EH (cell line): ENCODE results near the gene GPRC5A.

ENCODE experiments used
- DNase-seq: peaks from one replicate; pipeline ENCODE4 v3.0.0-alpha.2; 2015; ENCODE audit warnings: low read depth

The GPRC5A gene

DNA sequence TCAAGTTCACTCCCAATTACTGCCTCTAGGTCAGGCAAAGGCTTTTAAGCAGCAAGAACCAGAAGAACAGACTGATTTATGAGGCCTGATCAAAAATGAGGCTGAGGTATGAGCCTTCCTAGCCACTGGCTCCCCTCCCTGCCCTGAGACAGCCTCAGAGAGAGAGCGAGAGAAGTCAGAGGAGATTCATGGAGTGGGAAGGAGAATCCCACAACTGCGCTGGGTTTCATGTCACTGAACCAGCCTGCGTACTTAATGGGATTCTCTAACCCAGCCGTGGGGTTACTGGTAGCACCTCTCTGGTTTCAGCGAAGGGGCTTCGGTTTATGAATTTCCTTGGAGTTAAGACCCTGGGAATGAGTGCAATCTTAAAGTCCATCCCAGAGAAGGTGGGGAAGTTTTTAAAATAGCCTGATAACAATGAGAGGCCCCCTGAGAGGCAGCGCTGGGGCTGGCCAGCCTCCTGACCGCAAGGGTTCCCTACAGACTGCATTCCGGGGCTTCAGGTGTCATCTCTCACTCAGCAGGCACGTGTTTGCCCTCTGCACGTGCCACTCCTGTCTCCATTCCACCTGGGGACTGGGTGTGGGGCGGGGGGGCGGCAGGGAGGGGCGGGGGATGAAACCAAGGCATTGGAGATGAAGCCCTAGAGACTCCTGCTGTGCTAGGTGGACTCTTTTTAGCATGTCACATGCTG lies 6.1 kb upstream of the GPRC5A start:
- DNase-seq: no peak

DNA sequence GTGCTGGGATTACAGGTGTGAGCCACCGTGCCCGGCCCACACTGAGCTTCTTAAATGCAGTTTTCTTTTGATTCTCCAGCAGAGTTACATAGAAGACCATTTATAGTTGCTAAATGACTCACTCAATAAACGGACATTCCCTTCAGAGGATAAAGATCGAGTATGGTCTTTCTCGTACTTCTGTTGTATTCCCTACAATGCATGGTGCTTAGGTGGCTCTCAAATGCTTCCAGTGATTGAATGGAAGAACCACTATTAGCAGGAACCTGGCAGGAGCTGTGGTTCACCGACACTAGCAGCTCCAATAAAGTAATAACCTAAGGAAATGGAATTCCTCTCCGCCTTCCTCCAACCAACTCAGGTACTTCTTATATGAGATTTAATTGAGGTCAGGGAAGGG lies 3.9 kb upstream of the GPRC5A start:
- peak; percentile 16 for DNase-seq

DNA sequence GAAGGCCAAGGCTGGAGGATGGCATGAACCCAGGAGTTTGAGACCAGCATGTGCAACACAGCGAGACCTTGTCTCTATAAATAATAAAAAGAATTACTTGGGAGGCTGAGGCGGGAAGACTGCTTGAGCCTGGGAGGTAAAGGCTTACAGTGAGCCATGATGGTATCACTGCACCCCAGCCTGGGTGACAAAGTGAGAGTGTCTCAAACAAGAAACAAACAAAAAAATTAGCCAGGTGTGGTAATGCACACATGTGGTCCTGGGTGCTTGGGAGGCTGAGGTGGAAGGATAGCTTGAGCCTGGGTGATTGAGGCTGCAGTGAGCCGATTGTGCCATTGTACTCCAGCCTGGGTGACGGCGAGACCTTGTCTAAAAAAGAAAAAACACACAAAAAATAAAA lies 1.7 kb upstream of the GPRC5A start:
- no peak for DNase-seq

DNA sequence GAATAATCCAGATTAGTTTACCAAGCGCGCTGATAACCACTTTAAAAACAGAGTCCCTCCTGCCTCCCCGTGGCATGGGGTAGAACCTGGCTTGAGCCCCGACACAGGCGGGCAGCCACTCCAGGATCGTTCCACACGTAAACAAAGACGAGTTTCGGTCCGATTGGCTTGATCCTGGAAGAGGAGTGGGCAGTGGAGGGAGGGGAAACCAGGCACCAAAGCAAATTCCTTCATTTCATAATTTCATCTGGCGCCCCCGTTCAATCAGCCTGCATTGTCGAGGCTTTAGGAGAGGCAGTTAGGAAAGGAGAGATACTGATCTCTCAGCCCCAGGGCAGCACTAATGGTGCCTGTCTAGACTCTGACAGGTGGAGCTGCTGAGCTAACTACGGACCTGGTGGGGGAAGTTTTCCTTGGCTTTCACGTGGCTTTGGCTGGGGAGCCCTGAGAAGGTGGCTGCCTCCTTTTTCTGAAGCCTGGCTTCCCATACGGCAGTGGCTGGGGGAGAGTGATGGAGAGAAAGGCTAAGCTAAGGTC lies 751 bp upstream of the GPRC5A start:
- peak; percentile 76 for DNase-seq

DNA sequence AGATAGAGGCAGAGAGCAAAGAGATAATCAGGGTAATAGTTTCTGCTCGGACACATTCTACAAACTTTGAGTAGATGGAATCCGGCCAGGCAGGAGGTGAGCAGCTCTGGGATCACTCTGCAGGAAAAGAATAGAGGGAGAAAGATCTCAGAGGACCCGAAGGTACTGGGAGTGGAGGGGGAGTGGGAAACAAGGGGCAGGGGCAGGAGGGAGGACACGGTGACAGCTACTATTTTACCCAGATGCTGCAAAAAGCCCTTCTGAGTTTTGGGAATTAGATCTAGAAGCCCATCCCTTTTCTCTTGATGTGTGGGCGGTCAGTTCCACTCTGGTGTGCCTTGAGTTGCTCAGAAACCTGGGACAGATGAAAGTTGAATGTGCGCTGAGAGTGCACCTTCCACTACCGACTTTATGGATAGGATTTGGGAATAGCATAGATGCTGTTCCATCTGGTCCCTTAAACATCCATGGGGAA lies 556 bp downstream of the GPRC5A start:
- no peak for DNase-seq

DNA sequence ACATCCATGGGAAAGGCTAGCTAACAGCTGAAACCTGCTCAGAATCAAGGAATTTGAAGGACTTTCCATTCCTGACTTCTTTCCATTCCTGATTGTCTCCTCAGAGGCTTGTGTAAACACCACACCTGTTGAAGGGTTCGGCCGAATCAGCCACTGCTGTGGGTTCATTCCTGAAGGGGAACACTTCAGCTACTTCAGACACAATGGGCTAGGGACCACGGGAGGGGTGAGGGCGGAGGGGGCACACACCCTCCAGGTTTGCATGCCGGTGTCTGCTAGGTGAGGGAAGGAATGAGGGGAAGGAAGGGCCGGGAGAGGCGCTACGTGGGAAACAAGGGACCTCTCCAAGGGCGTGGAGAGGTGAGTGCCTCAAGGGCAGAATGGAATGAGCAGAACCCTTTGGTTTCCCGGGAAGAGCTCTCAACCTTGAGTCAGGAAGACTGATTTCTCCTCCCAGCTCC lies 1.3 kb downstream of the GPRC5A start:
- DNase-seq: no peak

DNA sequence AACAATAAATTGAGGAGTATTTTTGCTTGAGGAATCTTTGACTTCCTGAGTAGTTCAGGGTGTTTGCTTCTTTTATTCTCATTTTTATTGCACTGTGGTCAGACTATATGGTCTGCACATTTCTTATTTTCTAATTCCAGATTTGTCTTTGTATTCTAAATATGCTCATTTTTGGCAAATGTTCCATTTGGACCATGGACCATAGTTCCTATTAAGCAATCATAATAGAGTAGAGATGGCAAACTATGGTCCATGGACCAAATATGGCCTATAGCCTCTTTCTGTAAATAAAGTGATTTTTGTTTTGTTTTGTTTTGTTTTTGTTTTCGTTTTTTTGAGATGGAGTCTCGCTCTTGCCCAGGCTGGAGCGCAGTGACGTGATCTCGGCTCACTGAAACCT lies 2.1 kb downstream of the GPRC5A start:
- DNase-seq: no peak

DNA sequence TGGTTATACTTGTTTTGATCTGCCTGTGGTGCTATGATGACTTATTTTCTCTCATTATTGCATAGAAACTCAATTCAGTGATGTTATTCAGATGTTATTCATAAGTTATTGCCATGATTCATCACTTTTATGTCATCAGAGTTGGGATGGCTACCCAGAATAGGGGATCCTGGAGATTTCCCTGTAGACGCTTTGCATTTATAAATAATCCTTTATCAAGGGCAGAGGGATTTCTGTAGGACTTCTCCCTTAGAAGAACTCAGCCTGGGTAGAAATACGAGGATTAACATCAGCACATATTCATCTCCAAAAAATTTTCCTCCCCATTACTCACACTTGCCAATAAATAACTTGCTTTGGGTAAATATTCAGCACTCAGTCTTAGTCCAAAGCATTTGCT lies 4.9 kb downstream of the GPRC5A start:
- peak; percentile 87 for DNase-seq

DNA sequence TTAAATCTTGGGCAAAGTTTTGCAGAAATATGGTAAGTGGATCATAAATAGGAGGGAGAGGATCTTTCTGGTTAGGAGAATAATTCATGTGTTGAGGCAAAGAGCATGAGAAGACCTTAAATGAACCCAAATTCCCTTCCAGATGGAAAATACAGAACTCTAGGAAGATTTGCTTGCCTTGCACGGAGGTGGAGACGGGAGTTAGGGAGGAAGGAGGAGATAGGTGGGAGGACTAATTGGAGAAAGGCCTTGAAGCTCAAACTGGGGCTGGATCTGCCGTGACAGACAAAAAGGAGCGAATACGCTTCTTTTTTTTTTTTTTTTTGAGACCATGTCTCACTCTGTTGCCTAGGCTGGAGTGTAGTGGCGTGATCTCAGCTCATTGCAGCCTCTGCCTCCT lies 5.9 kb downstream of the GPRC5A start:
- no peak for DNase-seq

DNA sequence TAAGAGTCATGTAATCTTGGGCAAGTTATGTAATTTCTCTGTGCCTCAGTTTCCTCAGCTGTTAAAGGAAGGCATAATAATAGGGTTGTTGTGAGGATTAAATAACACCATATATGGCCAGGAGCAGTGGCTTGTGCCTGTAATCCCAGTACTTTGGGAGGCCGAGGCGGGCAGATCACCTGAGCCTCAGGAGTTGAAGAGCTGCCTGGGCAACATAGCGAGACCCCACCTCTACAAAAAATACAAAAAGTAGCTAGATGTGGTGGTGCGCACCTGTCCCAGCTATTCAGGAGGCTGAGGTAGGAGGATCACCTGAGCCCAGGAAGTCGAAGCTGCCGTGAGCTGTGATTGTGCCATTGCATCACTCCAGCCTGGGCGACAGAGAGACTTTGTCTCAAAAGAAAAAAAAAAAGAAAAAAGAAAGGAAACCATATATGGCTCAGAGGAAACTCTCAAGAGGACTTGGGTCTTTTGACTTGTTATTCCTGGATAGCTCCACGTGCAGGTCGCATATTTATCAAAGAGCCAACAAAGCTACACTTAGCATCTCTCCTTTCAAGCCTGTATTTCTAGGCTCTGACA lies 6.9 kb downstream of the GPRC5A start:
- DNase-seq: no peak

DNA sequence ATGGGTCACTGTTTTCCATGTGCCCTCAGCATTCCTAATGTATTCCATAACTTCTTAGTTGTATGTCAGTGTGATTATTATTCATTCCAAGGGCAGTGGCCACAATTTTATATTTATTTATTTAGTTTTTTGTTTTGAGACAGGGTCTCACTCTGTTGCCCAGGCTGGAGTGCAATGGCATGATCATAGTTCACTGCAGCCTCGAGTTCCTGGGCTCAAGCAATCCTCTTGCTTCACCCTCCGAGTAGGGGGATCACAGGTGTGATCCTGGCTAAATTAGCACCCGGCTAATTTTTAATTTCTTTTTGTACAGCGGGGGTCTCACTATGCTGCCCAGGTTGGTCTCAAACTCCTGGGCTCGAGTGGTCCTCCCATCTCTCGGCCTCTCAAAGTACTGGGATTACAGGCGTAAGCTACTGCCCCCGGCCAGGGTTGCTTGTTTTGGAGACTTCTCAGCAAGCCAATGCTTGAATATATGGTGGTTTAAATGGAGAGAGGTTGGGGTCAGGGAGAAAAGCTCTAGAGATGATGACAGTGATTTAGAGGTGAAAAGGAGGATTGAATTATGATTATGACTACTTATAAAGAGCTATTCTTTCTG lies 7.6 kb downstream of the GPRC5A start:
- no peak for DNase-seq

DNA sequence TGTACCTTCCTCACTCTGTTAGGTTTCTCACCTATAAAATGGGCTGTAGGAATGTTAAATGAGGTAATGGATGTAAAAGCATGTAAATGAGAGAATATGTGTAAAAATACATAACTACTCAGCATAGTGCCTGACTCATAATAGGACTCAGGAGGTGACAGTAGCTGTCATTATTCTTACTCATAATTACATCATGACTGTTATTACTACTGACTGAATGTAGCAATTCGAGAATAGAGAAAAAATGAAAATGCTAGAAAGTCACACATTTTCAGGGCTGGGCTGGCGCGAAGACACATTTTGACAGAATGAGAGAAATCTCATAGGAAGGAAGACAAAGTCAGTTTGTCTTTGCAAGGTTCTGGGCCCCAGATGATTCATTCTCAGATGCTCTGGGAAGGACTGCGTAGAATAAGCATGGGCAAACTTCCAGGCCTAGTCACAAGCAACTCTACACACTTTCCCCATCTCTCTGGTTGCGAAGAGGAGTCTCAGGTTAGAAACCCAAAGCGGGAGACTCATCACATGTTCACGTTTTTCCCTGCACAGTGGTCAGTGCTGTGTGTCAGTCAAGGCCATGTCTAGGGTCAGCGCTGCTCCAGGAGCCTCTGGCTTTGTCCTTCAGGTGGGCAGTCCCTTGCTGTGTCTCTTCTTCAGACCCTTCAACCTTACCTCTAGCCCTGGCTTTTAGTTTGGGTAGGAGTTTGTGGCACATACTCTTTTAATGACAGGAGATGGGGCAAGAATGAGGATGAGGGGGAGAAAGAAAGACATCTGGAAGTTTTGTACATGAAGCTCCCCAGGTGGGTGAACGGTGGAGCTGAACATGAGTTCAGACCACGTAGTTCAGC lies 8.4 kb downstream of the GPRC5A start:
- peak; percentile 96 for DNase-seq

DNA sequence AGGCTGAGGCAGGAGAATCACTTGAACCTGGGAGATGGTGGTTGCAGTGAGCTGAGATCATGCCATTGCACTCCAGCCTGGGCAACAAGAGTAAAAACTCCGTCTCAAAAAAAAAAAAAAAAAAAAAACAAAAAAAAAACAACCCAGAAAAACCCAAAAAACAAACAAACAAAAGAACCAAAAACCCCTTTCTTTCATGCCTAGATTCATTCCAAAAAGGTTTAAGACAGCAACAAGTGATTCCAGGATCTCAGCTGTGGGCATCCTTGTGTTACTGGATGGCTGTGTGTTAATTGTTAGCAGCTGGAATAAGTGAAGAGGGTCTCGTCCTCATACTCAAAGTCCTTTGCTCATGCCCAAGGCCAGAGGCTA lies 9.4 kb downstream of the GPRC5A start:
- no peak for DNase-seq

DNA sequence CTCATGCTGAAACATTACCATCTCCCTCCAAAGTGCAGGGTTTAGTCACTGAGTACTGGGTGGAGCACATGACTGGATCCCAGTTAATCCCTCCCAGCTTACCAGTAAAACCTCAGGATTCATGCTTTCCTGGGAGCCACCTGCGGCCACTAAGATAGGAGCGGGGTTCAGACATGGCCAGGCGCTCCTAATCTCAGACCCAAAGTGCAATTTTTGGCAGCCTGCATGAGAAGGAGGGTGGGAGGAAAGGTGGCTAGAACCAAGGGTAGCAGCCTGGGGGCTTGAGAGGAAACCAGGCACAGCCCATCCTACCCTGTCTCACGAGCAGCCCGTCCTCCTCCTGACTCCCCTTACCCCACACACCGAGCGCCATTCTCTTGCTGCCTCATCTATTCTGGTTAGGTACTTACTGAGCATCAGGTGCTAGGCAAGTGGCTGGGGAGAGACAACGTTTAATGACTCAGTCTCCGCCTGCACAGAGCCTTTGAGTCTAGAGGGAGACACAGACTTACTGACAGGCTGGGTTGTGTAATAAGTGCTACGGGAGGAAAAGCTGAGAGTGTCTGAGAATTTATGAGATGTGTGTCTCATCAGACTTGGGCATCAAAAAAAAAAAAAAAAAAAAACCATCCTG lies 9.9 kb downstream of the GPRC5A start:
- peak; percentile 95 for DNase-seq

DNA sequence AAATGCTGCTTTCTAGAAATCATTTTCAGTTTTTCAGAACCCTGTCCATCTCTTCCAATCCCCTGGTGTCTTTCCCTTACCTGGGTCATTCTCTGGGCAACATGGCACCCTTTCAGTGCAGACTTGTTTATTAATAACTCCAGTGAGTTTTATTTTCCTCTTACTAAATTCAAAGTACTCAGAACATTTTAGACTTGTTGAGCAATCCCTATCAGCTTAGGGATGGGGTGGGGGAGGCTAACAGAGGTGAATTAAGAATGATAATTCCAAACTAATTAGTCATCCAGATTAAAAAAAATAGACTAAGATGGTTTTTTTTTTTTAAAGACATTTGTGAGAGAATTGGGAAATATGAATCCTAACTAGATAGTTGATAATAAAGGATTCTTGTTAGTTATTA lies 10.7 kb downstream of the GPRC5A start:
- peak; percentile 71 for DNase-seq

DNA sequence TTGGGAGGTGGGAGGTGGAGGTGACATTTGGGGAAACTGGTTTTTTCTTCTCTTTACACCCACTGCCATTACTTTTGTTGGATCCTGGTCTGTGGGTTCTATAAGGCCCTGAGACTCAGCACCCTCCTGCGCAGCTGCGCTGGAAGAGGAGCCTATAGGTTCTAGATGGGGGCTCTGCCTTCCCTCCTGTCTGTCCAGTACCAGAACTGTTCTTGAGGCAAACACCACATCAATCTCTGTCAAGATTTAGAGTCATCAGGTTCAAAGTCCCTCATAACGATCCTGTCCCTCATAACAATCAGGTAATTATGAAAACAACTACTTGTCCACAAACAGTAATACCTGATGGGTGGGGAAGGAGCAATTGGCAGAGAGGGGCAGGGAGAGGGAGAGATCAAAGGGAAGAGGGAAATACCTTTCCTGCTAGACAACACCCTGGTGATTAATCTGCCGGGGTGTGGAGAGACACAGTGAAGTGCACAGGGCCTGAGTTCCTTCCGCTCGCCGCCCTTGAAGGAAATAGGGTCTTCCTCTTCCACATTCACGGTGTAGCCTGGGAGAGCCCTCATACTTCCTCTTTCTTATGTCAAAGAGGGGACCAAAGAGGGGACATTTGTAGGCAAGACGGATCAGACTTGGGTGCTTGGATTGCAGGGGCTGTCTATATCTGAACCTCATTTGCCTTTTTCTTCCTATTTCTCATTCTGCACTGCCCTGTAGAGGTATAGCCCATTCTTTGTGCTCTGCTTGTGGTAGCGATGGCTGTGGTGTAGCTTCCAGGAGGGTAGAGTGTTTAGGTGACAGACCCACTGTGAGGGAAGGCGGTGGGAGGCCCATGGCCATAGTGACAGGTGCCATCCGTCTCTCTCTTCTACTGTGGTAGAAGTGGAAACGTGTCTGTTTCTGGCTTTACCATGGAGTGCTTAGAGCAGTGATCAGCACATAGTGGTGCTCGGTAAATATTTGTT lies 12.6 kb downstream of the GPRC5A start:
- DNase-seq: no peak

DNA sequence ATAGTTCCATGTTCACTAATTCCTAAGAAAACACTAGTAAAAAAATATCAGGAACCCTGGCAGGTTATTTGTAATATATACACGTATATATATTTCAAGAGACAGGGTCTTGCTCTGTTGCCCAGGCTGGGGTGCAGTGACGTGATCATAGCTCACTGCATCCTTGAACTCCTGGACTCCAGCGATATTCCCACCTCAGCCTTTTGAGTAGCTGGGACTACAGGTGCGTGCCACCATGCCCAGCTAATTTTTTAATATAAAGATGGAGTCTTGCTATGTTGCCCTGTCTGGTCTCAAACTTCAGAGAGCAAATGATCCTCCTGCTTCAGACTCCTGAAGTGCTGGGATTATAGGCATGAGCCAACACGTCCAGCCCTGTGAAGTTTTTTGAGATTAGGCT lies 16.2 kb downstream of the GPRC5A start:
- DNase-seq: no peak

DNA sequence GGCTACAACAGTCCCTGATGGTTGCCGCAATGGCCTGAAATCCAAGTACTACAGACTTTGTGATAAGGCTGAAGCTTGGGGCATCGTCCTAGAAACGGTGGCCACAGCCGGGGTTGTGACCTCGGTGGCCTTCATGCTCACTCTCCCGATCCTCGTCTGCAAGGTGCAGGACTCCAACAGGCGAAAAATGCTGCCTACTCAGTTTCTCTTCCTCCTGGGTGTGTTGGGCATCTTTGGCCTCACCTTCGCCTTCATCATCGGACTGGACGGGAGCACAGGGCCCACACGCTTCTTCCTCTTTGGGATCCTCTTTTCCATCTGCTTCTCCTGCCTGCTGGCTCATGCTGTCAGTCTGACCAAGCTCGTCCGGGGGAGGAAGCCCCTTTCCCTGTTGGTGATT lies 16.9 kb downstream of the GPRC5A start:
- DNase-seq: no peak

DNA sequence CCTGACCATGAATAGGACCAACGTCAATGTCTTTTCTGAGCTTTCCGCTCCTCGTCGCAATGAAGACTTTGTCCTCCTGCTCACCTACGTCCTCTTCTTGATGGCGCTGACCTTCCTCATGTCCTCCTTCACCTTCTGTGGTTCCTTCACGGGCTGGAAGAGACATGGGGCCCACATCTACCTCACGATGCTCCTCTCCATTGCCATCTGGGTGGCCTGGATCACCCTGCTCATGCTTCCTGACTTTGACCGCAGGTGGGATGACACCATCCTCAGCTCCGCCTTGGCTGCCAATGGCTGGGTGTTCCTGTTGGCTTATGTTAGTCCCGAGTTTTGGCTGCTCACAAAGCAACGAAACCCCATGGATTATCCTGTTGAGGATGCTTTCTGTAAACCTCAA lies 17.3 kb downstream of the GPRC5A start:
- no peak for DNase-seq

DNA sequence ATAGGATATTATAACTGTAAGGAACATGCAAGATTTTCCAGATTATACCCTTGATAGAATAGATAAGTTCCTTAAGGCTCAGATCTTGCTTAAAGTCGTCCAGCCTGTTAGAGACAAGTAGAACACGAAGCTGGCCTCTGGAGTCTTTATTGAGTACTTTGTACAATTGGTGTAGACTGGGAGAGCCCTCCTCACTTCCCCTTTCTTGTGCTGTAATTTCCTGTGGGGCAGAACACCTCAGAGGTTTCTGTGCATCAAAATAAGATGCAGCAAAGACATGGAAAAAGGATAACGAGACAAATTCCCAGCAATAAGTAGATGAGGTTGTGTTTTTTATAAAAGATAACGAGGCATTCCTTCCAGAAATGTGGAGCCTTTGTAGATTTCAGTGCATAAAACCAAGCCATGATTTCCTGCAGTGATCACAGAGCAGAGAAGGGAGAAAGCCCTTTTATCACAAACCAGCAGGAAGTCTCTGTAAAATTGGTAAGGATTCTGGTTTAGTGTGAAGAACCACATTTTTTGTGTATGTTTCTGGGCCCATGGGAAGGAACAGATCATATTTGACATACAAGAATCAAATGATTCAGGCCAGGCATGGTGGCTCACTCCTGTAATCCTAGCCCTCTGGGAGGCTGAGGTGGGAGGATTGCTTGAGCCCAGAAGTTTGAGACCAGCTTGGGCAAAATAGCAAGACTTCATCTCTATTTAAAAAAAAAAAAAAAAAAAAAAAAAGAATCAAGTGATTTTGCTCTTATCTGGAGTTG lies 18.0 kb downstream of the GPRC5A start:
- no peak for DNase-seq
